Fibroblast of the aortic adventitia (primary cell): ENCODE results near the gene VDAC2. TPM values are rescaled to one million over a fixed set of nuclear protein-coding genes. Genes with fewer than 3 reads are reported as not detected.

ENCODE experiments used
- DNase-seq: peaks from one replicate; pipeline ENCODE4 v3.0.0-alpha.2; 2010; ENCODE audit warnings: low read depth
- H3K4me3 ChIP-seq: 2 replicates; pipeline ENCODE4 v1.5.1; 2011; ENCODE audit warnings: low read depth, mild to moderate bottlenecking, control low read depth, low read length, moderate library complexity
- CTCF ChIP-seq: IDR thresholded peaks from 2 replicates; pipeline ENCODE4 v1.5.1; 2011; ENCODE audit warnings: mild to moderate bottlenecking, low read length, control low read depth, inconsistent platforms; ENCODE audit not compliant: insufficient read depth
- total RNA-seq: library from RNA; depleted of rRNA; stranded (reverse); fragments of >200 nt; gene quantifications from 2 replicates; pipeline ENCODE4 v1.2.3, GENCODE V29; 2012; ENCODE audit warnings: low replicate concordance

VDAC2 gene
- total RNA-seq, result 94.6 and 174 TPM in 2 replicates

GRCh38 chr10:75210282-75211006 is at the start of gene VDAC2:
TSS of gene VDAC2 (plus strand) at chr10:75210796. CDS start at chr10:75211159, 363 bp downstream.
- TF ChIP-seq CTCF, result no peak
- peak within 1 kb of the TSS; percentile 91 for H3K4me3 ChIP-seq
- peak; percentile 87 for DNase-seq

GRCh38 chr10:75165684-75166622 is 44.6 kb upstream of the VDAC2 start:
- H3K4me3 ChIP-seq, result no peak overlapping the region
- peak; percentile 16 for DNase-seq
- TF ChIP-seq CTCF, result no peak

- H3K4me3 ChIP-seq, result no peak overlapping the region
- no peak for DNase-seq
- TF ChIP-seq CTCF, result no peak
Observed at GRCh38 chr10:75166623-75166972, 44.0 kb upstream of the VDAC2 start.

- no peak for DNase-seq
- no peak for TF ChIP-seq CTCF
- no peak overlapping the region for H3K4me3 ChIP-seq
Observed at GRCh38 chr10:75168275-75168674, 42.3 kb upstream of the VDAC2 start.

GRCh38 chr10:75170215-75170614 is 40.4 kb upstream of the VDAC2 start:
- DNase-seq, result no peak
- TF ChIP-seq CTCF, result no peak
- H3K4me3 ChIP-seq, result no peak overlapping the region

GRCh38 chr10:75175046-75175445 is 35.5 kb upstream of the VDAC2 start:
- DNase-seq, result no peak
- no peak for TF ChIP-seq CTCF

More at GRCh38 chr10:75175046-75175445, 35.5 kb upstream of the VDAC2 start:
- no peak overlapping the region for H3K4me3 ChIP-seq
